Mucosa of stomach (tissue), 1 donor: ENCODE measurements around the gene DHH.

Experiments used
- H3K27me3 ChIP-seq: one replicate; pipeline ENCODE4 v1.7.0; 2013; ENCODE audit warnings: mild to moderate bottlenecking, low read length; ENCODE audit not compliant: control insufficient read depth, insufficient read depth
- H3K36me3 ChIP-seq: one replicate; pipeline ENCODE4 v1.7.0; 2013; ENCODE audit warnings: low read length; ENCODE audit not compliant: control insufficient read depth, insufficient read depth
- H3K4me1 ChIP-seq: one replicate; pipeline ENCODE4 v1.7.0; 2013; ENCODE audit warnings: mild to moderate bottlenecking, low read length; ENCODE audit not compliant: control insufficient read depth, insufficient read depth
- H3K4me3 ChIP-seq: one replicate; pipeline ENCODE4 v1.7.0; 2013; ENCODE audit warnings: low read length
- H3K9ac ChIP-seq: one replicate; pipeline ENCODE4 v1.7.0; 2013; ENCODE audit warnings: mild to moderate bottlenecking, low read length, moderate library complexity
- H3K9me3 ChIP-seq: one replicate; pipeline ENCODE4 v1.7.0; 2013; ENCODE audit warnings: mild to moderate bottlenecking, low read length, moderate library complexity; ENCODE audit not compliant: control insufficient read depth
- donor health status: Pancreatic carcinoma.

DHH gene

DNA sequence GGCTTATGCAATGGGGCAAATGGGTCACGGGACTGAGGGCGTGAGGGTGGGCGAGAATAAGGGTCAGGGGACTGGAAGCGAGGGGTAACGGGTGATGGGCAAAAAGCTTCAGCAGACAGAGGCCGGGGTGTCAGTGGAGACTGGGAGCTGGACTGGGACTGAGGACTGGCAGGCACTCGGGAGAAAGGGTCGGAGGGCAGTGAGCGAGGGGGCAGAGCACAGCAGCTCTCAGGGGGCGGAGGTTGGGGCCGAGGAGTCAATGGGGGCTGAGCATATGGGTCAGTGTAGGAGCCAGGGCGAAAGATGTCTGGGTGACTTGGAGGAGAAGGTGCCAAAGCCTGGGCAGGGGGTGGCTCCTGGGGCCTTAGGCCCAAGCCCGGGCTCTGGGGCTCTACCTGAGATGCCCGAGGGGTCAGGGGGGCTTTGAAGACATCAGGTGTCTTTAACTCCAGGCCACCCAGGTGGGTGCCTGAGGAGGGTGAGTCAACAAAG lies 54.2 kb downstream of the DHH start:
- Histone ChIP-seq H3K9ac (no peak overlapping the region), H3K4me1 (no peaks in the 10 kb centered on the region), H3K4me3 (no peak overlapping the region), H3K27me3 (no peaks in the 10 kb centered on the region), H3K36me3 (peaks cover 52% of the 10 kb centered on the region), H3K9me3 (no peaks in the 10 kb centered on the region)

DNA sequence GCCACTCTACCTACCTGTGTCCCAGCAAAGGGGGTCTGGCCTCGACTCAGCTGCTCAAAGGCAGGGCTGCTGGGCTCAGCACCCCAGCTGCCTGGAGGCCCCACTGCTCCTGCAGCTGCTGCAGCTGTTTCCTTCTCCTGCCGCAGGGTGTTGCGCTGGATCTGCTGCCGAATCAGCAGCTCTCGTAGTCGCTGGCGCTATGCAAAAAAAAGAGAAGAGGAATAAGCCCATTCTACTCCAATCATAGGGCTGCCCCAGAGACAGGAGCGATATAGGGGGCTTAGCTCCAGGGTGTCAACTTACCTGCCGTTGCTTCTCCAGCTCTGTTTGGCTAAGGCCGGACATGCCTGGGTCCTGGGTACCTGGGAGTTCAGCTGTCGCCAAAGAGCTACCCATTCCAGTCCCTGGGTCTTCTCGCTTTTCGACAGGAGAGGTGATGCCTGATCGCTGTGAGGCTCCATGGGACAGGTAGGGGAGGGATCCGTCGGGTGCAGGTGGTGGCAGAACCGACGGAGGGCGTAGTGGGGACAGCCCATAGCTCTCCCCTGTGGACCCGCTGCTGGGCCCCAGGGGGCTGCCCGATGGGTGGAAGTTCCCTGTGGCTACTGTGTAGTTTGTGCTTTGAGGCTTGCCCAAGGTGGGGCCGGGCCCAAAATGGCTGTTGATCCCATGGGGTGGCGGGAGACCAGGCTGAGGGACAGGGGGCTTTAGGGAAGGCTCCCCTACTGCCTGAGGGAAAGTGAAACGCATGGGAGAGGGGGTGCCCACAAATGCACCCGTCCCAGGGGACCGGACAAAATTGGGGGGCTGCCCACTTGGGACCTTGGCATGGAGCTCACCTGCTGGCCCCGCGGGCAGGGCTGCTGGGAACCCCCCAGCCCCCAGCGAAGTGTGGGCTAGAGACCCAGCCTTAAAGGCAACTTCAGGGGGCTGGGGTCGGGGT lies 54.9 kb downstream of the DHH start:
- no peak overlapping the region for H3K9ac ChIP-seq
- H3K4me1 ChIP-seq = no peaks in the 10 kb centered on the region
- peaks cover 50% of the 10 kb centered on the region for H3K36me3 ChIP-seq
- no peaks in the 10 kb centered on the region for H3K27me3 ChIP-seq
- H3K9me3 ChIP-seq = no peaks in the 10 kb centered on the region
- H3K4me3 ChIP-seq = no peak overlapping the region

DNA sequence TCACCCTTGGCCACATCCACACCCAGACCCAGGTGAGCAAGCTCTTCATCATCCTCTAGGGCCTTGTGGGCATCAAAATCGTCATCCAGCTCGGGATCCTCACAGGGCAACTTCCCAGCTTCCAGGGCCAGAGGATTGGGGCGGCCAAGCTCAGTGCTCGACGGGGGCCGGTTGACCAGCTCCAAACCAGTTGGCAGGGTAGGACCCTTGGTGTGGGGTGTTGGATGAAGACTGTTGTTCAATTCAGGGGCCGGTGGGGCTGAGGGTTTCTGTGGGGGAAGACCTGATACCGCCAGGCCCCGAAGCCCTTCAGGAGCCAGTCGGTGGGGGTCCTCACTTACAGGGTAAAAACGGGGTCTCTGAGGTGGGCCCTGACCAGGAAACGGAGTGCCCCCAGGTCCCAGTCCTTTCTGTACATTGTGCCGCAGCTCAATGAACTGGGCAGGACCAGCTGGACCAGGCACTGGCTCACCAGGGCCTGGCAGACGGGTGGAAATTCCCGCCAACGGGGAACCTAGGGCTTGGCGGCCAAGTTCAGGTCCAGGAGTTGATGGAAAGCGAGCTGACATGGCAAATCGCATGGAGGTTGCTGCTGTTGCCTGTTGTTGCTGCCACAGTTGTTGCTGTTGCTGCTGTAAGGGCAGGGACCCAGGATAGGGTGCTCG lies 56.2 kb downstream of the DHH start:
- Histone ChIP-seq H3K27me3 (no peaks in the 10 kb centered on the region), H3K4me3 (no peak overlapping the region), H3K36me3 (peaks cover 48% of the 10 kb centered on the region), H3K9ac (no peak overlapping the region), H3K9me3 (no peaks in the 10 kb centered on the region), H3K4me1 (no peaks in the 10 kb centered on the region)

DNA sequence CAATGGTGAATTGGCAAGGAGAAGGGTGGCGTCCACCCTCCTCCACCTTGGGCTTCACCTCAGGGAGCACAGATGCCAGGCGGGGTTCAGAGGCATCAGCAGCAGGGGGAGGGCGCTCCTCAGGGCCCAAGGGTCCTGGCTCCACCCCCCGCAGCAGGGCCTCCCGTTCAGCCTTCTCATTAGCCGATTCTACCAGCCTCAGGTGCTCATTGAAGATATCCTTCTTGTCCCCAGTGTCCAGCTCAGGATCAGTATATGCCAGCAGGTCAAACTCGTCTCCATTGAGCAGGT lies 56.7 kb downstream of the DHH start:
- no peak overlapping the region for H3K4me3 ChIP-seq
- no peaks in the 10 kb centered on the region for H3K27me3 ChIP-seq
- H3K4me1 ChIP-seq = no peaks in the 10 kb centered on the region
- no peak overlapping the region for H3K9ac ChIP-seq
- no peaks in the 10 kb centered on the region for H3K9me3 ChIP-seq
- peaks cover 47% of the 10 kb centered on the region for H3K36me3 ChIP-seq

DNA sequence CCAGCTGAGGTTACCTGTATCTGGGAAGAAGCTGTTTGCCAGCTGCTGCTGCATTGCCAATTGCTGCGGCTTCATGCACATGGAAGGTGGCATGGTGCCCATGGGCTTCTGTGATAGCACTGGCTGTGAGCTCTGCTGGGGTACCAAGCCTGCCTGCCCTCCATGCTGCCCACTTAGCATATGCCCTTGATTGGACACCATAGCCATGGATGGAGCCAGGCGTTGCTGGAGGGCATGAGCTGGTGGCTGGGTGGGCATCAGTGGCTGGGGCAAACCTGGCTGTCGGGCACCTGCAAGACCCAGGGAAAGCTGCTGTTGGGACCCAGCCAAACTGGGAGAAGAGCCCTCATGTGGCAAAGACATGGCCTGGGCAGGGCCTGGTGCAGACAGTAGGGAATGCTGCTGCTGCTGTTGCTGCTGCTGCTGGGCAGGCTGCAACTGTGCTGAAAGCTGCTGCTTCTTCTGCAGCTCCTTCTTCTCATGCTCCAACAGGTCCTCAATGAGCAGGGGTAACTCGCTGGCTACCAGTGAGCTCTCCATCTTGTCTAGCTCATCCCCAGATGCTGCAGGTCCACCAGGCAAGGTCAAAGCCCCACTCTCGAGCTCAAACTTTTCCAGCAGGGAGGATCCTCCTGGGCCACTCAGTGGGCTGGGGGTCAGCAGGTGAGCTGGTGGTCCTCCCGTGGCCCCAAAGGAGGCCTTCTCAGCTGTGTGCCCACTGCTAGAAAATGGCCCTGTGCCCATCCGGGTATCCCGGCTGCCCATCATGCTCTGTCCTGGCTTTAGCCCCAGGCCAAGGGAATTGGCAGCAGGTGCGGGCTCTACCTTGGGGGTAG lies 57.3 kb downstream of the DHH start:
- no peak overlapping the region for H3K4me3 ChIP-seq
- no peaks in the 10 kb centered on the region for H3K4me1 ChIP-seq
- H3K9ac ChIP-seq = no peak overlapping the region
- no peaks in the 10 kb centered on the region for H3K9me3 ChIP-seq
- no peaks in the 10 kb centered on the region for H3K27me3 ChIP-seq
- H3K36me3 ChIP-seq = peaks cover 46% of the 10 kb centered on the region
